GM21786 (cell line): ENCODE results near the gene CHRDL2.
"Not testable (repeated sequence)": the region's sequence is repeated elsewhere in the genome, so short reads cannot be mapped to it uniquely, and the experiment has no call there.

Experiments
- ATAC-seq: cut with Tn5 transposase; IDR thresholded peaks from one replicate; pipeline ENCODE4 v1.9.1; 2021; ENCODE audit not compliant: unreplicated experiment

The CHRDL2 gene, protein sequence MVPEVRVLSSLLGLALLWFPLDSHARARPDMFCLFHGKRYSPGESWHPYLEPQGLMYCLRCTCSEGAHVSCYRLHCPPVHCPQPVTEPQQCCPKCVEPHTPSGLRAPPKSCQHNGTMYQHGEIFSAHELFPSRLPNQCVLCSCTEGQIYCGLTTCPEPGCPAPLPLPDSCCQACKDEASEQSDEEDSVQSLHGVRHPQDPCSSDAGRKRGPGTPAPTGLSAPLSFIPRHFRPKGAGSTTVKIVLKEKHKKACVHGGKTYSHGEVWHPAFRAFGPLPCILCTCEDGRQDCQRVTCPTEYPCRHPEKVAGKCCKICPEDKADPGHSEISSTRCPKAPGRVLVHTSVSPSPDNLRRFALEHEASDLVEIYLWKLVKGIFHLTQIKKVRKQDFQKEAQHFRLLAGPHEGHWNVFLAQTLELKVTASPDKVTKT

GRCh38 chr11:74731301-74732094 is at the start of gene CHRDL2:
TSS of gene CHRDL2 (minus strand) at chr11:74731426. CDS start at chr11:74730888, 538 bp downstream.
- no peak for ATAC-seq

GRCh38 chr11:74780248-74781005 is 49.2 kb upstream of the CHRDL2 start:
- no peak for ATAC-seq

DNA sequence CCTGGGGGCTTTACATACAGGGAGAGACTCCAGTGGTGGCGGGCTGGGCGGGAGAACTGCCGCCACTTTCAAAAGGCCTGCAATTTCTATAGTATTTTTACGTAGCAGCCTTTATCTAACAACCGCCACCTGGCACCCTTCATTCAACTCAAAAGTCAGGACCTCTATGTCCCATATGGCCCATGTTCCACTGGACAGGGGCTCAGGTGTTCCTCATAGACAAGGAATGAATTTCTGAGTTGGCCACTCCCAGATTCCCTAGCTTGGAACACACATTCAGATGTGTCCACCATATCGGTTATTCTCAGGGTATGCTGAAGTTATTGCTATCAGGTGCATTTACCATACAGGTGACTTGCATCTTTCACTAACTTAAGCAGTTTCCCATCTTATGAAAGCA is 47.4 kb upstream of the CHRDL2 start:
- no peak for ATAC-seq

- no peak for ATAC-seq
Measured at GRCh38 chr11:74777877-74778276, 46.7 kb upstream of the CHRDL2 start.

GRCh38 chr11:74777038-74777437 is 45.8 kb upstream of the CHRDL2 start:
- ATAC-seq = no peak

DNA sequence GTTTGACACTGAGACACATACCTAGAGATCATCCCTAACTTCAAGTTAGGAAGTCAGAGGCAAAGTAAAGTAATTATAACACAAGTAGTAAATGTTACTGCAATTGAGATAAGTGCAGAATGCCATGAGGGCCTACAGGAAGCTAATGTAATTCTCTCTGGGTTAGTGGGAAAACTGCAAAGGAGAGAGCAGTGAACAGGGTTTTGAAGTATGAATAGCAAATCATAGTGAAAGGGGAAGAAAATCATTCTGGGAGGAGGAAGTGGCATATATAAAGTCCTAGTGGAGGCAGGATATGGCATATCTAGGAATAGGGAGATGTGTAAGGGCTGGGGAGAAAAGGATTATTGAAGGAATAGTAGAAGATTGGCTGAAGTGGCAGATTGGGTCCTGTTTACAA is 45.3 kb upstream of the CHRDL2 start:
- ATAC-seq = no peak

GRCh38 chr11:74775762-74776161 is 44.5 kb upstream of the CHRDL2 start:
- no peak for ATAC-seq

- no peak for ATAC-seq
Measured at GRCh38 chr11:74773476-74773875, 42.2 kb upstream of the CHRDL2 start.

DNA sequence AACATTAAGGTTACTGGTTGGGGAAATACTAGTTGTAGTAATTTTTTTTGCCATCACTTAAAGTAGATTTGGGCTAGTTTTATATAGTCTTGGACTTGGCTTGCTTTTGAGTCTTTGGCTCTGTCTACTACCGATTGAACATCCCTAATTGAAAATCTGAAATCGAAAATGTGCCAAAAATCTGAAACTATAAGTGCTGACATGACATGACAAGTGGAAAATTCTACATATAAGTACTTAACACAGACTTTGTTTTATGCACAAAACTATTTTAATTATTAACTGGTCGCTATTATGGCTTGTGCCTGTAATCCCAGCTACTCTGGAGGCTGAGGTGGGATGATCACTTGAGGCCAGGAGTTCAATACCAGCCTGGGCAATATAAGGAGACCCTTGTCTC is 39.9 kb upstream of the CHRDL2 start:
- no peak for ATAC-seq

GRCh38 chr11:74770456-74770855 is 39.2 kb upstream of the CHRDL2 start:
- ATAC-seq = no peak

GRCh38 chr11:74769055-74769707 is 38.0 kb upstream of the CHRDL2 start:
- ATAC-seq = no peak

DNA sequence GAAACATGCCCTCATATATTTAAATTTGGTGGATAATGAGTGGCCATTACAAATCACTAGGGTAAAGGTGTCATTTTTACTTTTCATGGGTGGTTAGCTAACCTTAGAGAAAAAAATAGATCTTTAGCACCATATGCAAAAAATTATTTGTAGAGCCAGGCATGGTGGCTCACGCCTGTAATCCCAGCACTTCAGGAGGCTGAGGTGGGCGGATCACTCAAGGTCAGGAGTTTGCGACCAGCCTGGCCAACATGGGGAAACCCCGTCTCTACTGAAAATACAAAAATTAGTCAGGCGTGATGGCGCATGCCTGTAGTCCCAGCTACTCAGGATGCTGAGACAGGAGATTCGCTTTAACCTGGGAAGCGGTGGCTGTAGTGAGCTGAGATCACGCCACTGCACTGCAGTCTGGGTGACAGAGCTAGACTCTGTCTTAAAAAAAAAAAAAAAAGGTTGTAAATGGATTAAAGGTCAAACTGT is 37.0 kb upstream of the CHRDL2 start:
- ATAC-seq = peak; percentile 66

- no peak for ATAC-seq
Measured at GRCh38 chr11:74766905-74767304, 35.7 kb upstream of the CHRDL2 start.

DNA sequence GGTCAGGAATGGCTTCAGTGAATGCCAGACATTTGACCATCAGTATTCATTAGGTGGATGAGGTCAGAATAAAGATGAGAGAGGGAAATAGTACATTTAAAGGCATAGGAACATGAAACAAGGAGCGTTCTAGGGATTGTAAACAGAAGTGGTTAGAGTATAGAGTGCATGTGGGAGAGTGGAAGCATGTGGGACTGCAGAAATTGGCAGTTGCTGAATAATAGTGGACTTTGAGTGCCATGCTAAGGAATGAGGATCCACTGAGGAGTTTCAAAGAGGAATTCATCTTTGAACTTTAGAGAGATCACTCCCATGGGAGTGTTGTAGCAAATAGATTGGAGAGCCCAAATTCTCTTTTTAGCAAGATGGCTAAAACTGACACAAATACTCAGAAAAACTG is 25.3 kb upstream of the CHRDL2 start:
- no peak for ATAC-seq

DNA sequence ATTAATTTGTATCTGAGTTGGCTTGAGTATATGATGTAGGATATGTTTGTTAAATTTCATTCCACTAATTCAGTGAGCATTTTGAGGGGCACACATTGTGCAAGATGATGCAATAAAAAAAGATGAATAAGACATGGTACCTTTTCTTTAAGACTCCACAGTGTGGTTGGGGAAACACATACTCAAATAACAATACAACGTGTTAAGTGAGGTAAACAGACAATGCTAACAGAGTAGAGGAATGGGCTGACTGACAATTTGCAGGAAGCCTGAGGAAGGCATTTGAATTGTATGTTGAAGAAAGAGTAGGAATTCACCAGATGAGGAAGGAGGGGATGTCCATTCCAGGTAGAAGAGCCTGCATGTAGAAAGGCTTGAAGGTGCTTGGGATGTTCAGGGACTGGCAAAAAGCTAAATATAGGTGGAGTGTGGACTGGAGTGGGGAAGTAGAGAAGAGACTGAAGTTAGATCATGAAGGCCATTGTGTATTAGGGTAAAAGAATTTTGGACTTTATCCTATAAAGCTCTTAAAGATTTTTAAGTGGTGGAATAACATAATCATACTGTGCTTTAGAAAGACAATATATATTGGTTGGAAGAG is 24.3 kb upstream of the CHRDL2 start:
- no peak for ATAC-seq

GRCh38 chr11:74754507-74755252 is 23.5 kb upstream of the CHRDL2 start:
- no peak for ATAC-seq

DNA sequence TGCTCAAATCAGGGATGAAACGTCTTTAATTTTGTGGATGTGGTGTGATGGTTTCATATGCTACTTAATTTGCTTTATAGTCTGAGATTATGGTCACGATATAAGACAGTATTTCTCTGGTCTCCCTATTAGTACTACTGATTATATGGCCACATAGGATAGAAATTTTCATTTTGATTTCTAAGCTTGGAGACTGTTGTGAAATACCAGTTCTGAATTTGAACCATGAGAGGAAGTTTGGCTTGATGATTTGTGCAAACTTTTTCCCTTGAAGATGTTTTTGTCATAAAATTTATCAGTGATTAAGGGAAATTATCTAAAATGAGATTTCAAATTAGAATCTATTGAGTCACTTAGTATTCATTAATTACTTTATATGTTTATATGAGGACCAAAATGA is 20.1 kb upstream of the CHRDL2 start:
- no peak for ATAC-seq

DNA sequence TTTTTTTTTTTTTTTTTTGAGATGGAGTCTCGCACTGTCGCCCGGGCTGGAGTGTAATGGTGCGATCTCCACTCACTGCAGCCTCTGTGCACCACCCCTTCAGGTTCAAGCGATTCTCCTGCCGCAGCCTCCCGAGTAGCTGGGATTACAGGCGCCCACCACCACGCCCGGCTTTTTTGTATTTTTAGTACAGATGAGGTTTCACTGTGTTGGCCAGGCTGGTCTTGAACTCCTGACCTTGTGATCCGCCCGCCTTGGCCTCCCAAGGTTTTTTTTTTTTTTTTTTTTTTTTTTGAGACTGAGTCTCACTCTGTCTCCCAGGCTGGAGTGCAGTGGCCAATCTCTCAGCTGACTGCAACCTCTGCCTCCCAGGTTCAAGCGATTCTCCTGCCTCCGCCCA is 19.4 kb upstream of the CHRDL2 start:
- ATAC-seq = not testable (repeated sequence)

DNA sequence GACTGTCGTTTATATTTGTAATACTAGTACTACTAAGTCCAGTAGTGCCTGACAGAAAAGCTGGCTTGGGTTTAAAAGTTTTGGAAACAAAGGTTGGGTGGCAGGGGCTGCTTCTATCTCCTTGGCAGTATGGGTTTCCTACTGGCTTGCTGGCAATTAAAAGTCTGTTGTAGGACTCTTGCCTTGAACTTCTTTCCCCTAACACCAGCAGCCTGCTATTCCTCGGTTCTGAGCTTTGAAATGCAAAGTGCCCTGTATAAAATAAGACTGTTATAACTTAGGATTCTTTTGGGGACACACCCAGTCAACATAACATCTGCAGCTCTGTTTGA is 18.7 kb upstream of the CHRDL2 start:
- ATAC-seq = no peak
